Ascending aorta (tissue), 2 donors: ENCODE measurements around the gene SZRD1. TPM values are rescaled to one million over a fixed set of nuclear protein-coding genes. Genes with fewer than 3 reads are reported as not detected.

Source experiments
- DNase-seq, 2 donors: peaks; one replicate each; pipeline ENCODE4 v3.0.0-alpha.2; 2019; ENCODE audit warnings: low spot score in 2 of 2
- H3K27ac ChIP-seq, 2 donors: fragments of 200-600 bp; sonication (generic); one replicate each; pipeline ENCODE4 v1.5.1; 2016 to 2017; ENCODE audit warnings: mild to moderate bottlenecking in 1 of 2
- H3K27me3 ChIP-seq: fragments of 200-600 bp; sonication (generic); one replicate; pipeline ENCODE4 v1.5.1; 2017
- H3K36me3 ChIP-seq, 2 donors: fragments of 200-600 bp; sonication (generic); one replicate each; pipeline ENCODE4 v1.5.1; 2016
- H3K4me1 ChIP-seq, 2 donors: fragments of 200-600 bp; sonication (generic); one replicate each; pipeline ENCODE4 v1.5.1; 2016 to 2017; ENCODE audit warnings: mild to moderate bottlenecking in 1 of 2
- H3K4me3 ChIP-seq, 2 donors: fragments of 200-600 bp; sonication (generic); one replicate each; pipeline ENCODE4 v1.5.1; 2016 to 2017; ENCODE audit warnings: mild to moderate bottlenecking in 1 of 2
- H3K9me3 ChIP-seq, 2 donors: fragments of 200-600 bp; sonication (generic); one replicate each; pipeline ENCODE4 v1.5.1; 2016
- CTCF ChIP-seq, 3 experiments: fragments of 200-600 bp in 2 of 3; fragments of 450-650 bp in 1 of 3; sonication (generic) in 2 of 3; IDR thresholded peaks; one replicate each; pipeline ENCODE4 v1.5.1; 2016 to 2019; ENCODE audit warnings: antibody characterized with exemption in 3 of 3, mild to moderate bottlenecking in 1 of 3, moderate library complexity in 1 of 3
- intact Hi-C: fragments of 100-400 bp; cut with DNase I; formaldehyde crosslinking; loops from one replicate; pipeline ENCODE4 v1.15.1; 2023
- total RNA-seq: library from RNA; depleted of rRNA; stranded (reverse); fragments of >200 nt; gene quantifications from one replicate; pipeline ENCODE4 v1.1.0, GENCODE V29; 2016

The SZRD1 gene
- total RNA-seq, 1 donor from 2014 or later: 106 TPM

- H3K27ac ChIP-seq: peak overlapping the region in 1 of 2 donors; percentile 98
- H3K9me3 ChIP-seq: no peaks in the 10 kb centered on the region
- no peaks in the 10 kb centered on the region for H3K27me3 ChIP-seq
- H3K36me3 ChIP-seq: no peaks in the 10 kb centered on the region
- peaks cover 8 to 31% of the 10 kb centered on the region in 2 donors for H3K4me1 ChIP-seq
- DNase-seq: peak in 1 of 2 donors; percentile 42
- intact Hi-C loops: no loop called here
- peak overlapping the region; percentile 23 to 95 for H3K4me3 ChIP-seq
- TF ChIP-seq CTCF (IDR thresholded peaks at IDR 0.05): no peak
These were observed 18.4 kb upstream of the SZRD1 start for GRCh38 chr1:16348414-16349182.

GRCh38 chr1:16349847-16350406, 17.1 kb upstream of the SZRD1 start:
- H3K36me3 ChIP-seq: no peaks in the 10 kb centered on the region
- H3K4me1 ChIP-seq: peaks cover 8 to 33% of the 10 kb centered on the region in 2 donors
- H3K27me3 ChIP-seq: no peaks in the 10 kb centered on the region
- no peak for TF ChIP-seq CTCF (IDR thresholded peaks at IDR 0.05)
- intact Hi-C loops: loop anchor here (2.0 kb wide), 1 partner anchor 51 kb away; no protein-coding TSS in a partner anchor
- no peaks in the 10 kb centered on the region for H3K9me3 ChIP-seq
- DNase-seq: peak in 1 of 2 donors; percentile 2
- peak overlapping the region; percentile 96 to 98 for H3K27ac ChIP-seq
- peak overlapping the region; percentile 95 for H3K4me3 ChIP-seq

- Histone ChIP-seq H3K9me3 (no peaks in the 10 kb centered on the region), H3K27me3 (no peaks in the 10 kb centered on the region), H3K36me3 (no peaks in the 10 kb centered on the region), H3K27ac (peak overlapping the region; percentile 96 to 98), H3K4me1 (peaks cover 8 to 33% of the 10 kb centered on the region in 2 donors), H3K4me3 (peak overlapping the region; percentile 95)
- intact Hi-C loops: loop anchor here (2.0 kb wide), 1 partner anchor 53 kb away; no protein-coding TSS in a partner anchor
- no peak for DNase-seq
- TF ChIP-seq CTCF (IDR thresholded peaks at IDR 0.05): no peak
These were observed 15.5 kb upstream of the SZRD1 start for GRCh38 chr1:16351456-16351993.

- peak; percentile 28 to 54 (median 34) for TF ChIP-seq CTCF (IDR thresholded peaks at IDR 0.05)
- Histone ChIP-seq H3K4me1 (peaks cover 8 to 32% of the 10 kb centered on the region in 2 donors), H3K9me3 (no peaks in the 10 kb centered on the region), H3K27ac (peak within 1 kb of the TSS; percentile 96 to 98), H3K27me3 (no peaks in the 10 kb centered on the region), H3K4me3 (peak within 1 kb of the TSS; percentile 95), H3K36me3 (no peaks in the 10 kb centered on the region)
- intact Hi-C loops: loop anchor here (2.0 kb wide), 2 partner anchors 53 to 103 kb away; no protein-coding TSS in a partner anchor
- peak; percentile 61 to 96 for DNase-seq
These were observed 14.8 kb upstream of the SZRD1 start, which contains the start of gene FBXO42 for GRCh38 chr1:16351994-16352841. Gene FBXO42 (minus strand): TSS chr1:16352480. CDS start chr1:16315418, 37,062 bp downstream.
